ENCODE measurements around the gene SAMMSON.
A peak's percentile ranks its signal among the peaks of the same experiment; 100 is the strongest.

Gene SAMMSON

GRCh38 chr3:70078778-70079177, 79.2 kb downstream of the SAMMSON start:
- TF ChIP-seq, protein P1, sequence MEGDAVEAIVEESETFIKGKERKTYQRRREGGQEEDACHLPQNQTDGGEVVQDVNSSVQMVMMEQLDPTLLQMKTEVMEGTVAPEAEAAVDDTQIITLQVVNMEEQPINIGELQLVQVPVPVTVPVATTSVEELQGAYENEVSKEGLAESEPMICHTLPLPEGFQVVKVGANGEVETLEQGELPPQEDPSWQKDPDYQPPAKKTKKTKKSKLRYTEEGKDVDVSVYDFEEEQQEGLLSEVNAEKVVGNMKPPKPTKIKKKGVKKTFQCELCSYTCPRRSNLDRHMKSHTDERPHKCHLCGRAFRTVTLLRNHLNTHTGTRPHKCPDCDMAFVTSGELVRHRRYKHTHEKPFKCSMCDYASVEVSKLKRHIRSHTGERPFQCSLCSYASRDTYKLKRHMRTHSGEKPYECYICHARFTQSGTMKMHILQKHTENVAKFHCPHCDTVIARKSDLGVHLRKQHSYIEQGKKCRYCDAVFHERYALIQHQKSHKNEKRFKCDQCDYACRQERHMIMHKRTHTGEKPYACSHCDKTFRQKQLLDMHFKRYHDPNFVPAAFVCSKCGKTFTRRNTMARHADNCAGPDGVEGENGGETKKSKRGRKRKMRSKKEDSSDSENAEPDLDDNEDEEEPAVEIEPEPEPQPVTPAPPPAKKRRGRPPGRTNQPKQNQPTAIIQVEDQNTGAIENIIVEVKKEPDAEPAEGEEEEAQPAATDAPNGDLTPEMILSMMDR (IDR thresholded peaks at IDR 0.05; ENCODE audit: insufficient read depth, low read length, missing control alignments): no peak
- CTCF ChIA-PET: no interaction called here
- POLR2A ChIA-PET: no interaction called here
- DNase-seq (ENCODE audit: low read depth, low spot score): no peak
- no peak overlapping the region for H3K4me3 ChIP-seq (ENCODE audit: low read depth, low read length)

- DNase-seq (ENCODE audit: low read depth, low spot score): no peak
- H3K4me3 ChIP-seq (ENCODE audit: low read depth, low read length): no peak overlapping the region
- CTCF ChIA-PET: no interaction called here
- TF ChIP-seq, protein P1 (IDR thresholded peaks at IDR 0.05; ENCODE audit: insufficient read depth, low read length, missing control alignments): no peak
- POLR2A ChIA-PET: no interaction called here
Observed at GRCh38 chr3:70085613-70086012, 86.1 kb downstream of the SAMMSON start.

- DNase-seq (ENCODE audit: low read depth, low spot score): no peak
- ChIA-PET POLR2A (no interaction called here), CTCF (interaction anchor here (0.8 to 1.0 kb wide), 2 partner anchors 16 to 34 kb away, joined by 3 read pairs; no protein-coding TSS in a partner anchor)
- TF ChIP-seq, protein P1 (IDR thresholded peaks at IDR 0.05; ENCODE audit: insufficient read depth, low read length, missing control alignments): no peak
- H3K4me3 ChIP-seq (ENCODE audit: low read depth, low read length): no peak overlapping the region
Observed at GRCh38 chr3:70086336-70086735, 86.8 kb downstream of the SAMMSON start.

DNA sequence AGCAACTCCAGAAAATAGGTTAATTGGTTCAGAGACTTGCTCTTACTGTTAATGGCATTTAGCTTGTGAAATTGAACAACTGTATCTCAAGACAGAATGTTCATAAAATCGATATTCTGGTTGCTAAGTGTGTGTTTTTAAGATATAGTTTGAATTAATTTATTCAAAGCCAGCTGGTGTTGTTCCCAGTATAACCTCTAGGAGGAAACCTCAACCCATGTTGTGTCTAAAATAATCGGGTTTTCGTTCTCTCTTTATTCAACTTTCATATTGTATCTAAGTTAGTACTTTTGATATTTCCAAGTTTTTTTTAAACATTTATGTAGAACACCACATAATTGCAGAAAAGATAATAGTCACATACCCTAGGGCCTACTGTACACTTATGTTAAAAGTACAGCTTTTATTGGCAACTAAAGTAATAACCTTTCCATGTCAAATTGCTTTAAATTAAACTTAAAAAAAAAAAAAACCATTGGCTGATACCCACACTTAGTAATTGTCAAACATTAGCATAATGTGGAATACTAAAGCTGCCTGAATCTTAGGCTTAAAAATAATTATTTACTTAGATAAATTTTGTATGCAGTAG, 90.9 kb downstream of the SAMMSON start:
- ChIA-PET CTCF (interaction anchor here (0.6 to 2.6 kb wide), 11 partner anchors 10 to 1911 kb away, joined by 3 to 12 read pairs (median 4); no protein-coding TSS in a partner anchor), POLR2A (interaction anchor here (0.5 kb wide), 1 partner anchor 194 kb away, joined by 3 read pairs; no protein-coding TSS in a partner anchor)
- no peak overlapping the region for H3K4me3 ChIP-seq (ENCODE audit: low read depth, low read length)
- no peak for DNase-seq (ENCODE audit: low read depth, low spot score)
- TF ChIP-seq, protein P1 (IDR thresholded peaks at IDR 0.05; ENCODE audit: insufficient read depth, low read length, missing control alignments): peak; percentile 26

DNA sequence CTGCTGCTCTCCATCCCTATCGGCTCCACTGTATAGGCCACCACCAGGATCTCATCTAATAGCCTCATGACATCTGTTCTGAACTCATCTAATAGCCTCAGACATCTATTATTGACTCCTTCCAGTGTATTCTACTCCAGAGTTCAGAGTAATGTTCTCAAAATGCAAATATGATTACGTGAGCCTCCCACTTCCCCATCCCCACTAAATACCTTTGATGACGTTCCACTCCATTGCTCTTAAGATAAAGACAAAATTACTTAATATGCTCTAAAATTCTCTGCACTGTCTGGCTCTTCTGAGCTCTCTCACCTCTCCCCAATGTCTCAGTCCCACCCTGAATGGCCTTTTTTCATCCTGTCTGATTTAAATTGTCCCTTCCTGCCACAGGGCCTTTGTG, 94.7 kb downstream of the SAMMSON start:
- H3K4me3 ChIP-seq (ENCODE audit: low read depth, low read length): no peak overlapping the region
- CTCF ChIA-PET: no interaction called here
- DNase-seq (ENCODE audit: low read depth, low spot score): no peak
- POLR2A ChIA-PET: no interaction called here
- TF ChIP-seq, protein P1 (IDR thresholded peaks at IDR 0.05; ENCODE audit: insufficient read depth, low read length, missing control alignments): no peak

GRCh38 chr3:70095260-70095659, 95.7 kb downstream of the SAMMSON start:
- no peak for DNase-seq (ENCODE audit: low read depth, low spot score)
- ChIA-PET POLR2A (no interaction called here), CTCF (no interaction called here)
- TF ChIP-seq, protein P1 (IDR thresholded peaks at IDR 0.05; ENCODE audit: insufficient read depth, low read length, missing control alignments): no peak
- H3K4me3 ChIP-seq (ENCODE audit: low read depth, low read length): no peak overlapping the region
